ENCODE measurements around the gene OR56B1.

GRCh38 chr11:5727691-5728090, 8.6 kb upstream of the OR56B1 start:
- no peak for TF ChIP-seq CTCF (IDR thresholded peaks at IDR 0.05)
- no peak for TF ChIP-seq POLR2A (IDR thresholded peaks at IDR 0.05)
